GM12878 (cell line): ENCODE measurements around the gene KIDINS220. TPM values are rescaled to one million over a fixed set of nuclear protein-coding genes. Genes with fewer than 3 reads are reported as not detected.

Experiments used
- ATF2 ChIP-seq: IDR thresholded peaks from 2 replicates; pipeline ENCODE4 v1.6.1; 2012; ENCODE audit warnings: low read length, inconsistent platforms
- BMI1 ChIP-seq: fragments of 450-650 bp; IDR thresholded peaks from 2 replicates; pipeline ENCODE4 v1.6.1; 2016; ENCODE audit warnings: mild to moderate bottlenecking, moderate library complexity, borderline replicate concordance
- E2F4 ChIP-seq: IDR thresholded peaks from 2 replicates; pipeline ENCODE4 v1.6.1; 2012; ENCODE audit warnings: low read depth, low read length, improper control_type of control experiment
- ETV6 ChIP-seq, 2 experiments: fragments of 450-650 bp in 1 of 2; IDR thresholded peaks in 1 of 2; conservative IDR thresholded peaks in 1 of 2; 2 replicates each; pipeline ENCODE4 v1.6.1; 2014; ENCODE audit warnings: antibody characterized with exemption in 1 of 2, borderline replicate concordance in 1 of 2, low read depth in 1 of 2, mild to moderate bottlenecking in 1 of 2, moderate library complexity in 1 of 2
- EZH2 ChIP-seq: IDR thresholded peaks from 2 replicates; pipeline ENCODE4 v1.6.1; 2012; ENCODE audit warnings: low read depth, mild to moderate bottlenecking, control low read depth, inconsistent platforms, low read length, borderline replicate concordance; ENCODE audit not compliant: control insufficient read depth
- HDGF ChIP-seq: fragments of 450-650 bp; IDR thresholded peaks from 2 replicates; pipeline ENCODE4 v1.6.1; 2016; ENCODE audit warnings: antibody characterized with exemption
- IRF5 ChIP-seq: fragments of 450-650 bp; IDR thresholded peaks from 2 replicates; pipeline ENCODE4 v1.6.1; 2017; ENCODE audit warnings: borderline replicate concordance
- NFXL1 ChIP-seq: fragments of 450-650 bp; IDR thresholded peaks from 2 replicates; pipeline ENCODE4 v1.6.1; 2017; ENCODE audit warnings: antibody characterized with exemption, mild to moderate bottlenecking, borderline replicate concordance
- NRF1 ChIP-seq: conservative IDR thresholded peaks from 2 replicates; pipeline ENCODE4 v1.6.1; 2011; ENCODE audit warnings: mild to moderate bottlenecking, low read depth, low read length, improper control_type of control experiment
- PAX8 ChIP-seq: fragments of 450-650 bp; IDR thresholded peaks from 2 replicates; pipeline ENCODE4 v1.6.1; 2017; ENCODE audit warnings: mild to moderate bottlenecking, moderate library complexity
- USF2 ChIP-seq: IDR thresholded peaks from 2 replicates; pipeline ENCODE4 v1.6.1; 2011; ENCODE audit warnings: low read depth, low read length, improper control_type of control experiment, borderline replicate concordance
- YBX1 ChIP-seq: fragments of 450-650 bp; IDR thresholded peaks from 2 replicates; pipeline ENCODE4 v1.6.1; 2016; ENCODE audit warnings: antibody characterized with exemption
- ZNF274 ChIP-seq: IDR thresholded peaks from one replicate; pipeline ENCODE4 v1.8.0; 2011; ENCODE audit not compliant: insufficient read length, insufficient read depth
- ZNF592 ChIP-seq: fragments of 450-650 bp; IDR thresholded peaks from 2 replicates; pipeline ENCODE4 v1.6.1; 2017; ENCODE audit warnings: mild to moderate bottlenecking, moderate library complexity
- ZNF687 ChIP-seq: fragments of 450-650 bp; IDR thresholded peaks from 2 replicates; pipeline ENCODE4 v1.6.1; 2017; ENCODE audit warnings: mild to moderate bottlenecking, moderate library complexity
- polyA plus RNA-seq, 11 experiments: library from polyadenylated mRNA; depleted of rRNA in 4 of 11; unstranded in 6 of 11; stranded (reverse) in 5 of 11; fragments of >200 nt; fragmentation: Nextera tagmentation in 4 of 11; fragmentation: Illumina TruSeq in 1 of 11; extraction: Ambion mirVana in 4 of 11; extraction: Trizol in 1 of 11; gene quantifications; 1 replicate in 1 of 11; 2 replicates in 10 of 11; pipeline versions ENCODE4 v1.2.1 to v1.2.3, GENCODE V29; 2011 to 2016; ENCODE audit warnings: inconsistent platforms in 2 of 11, missing spikeins in 2 of 11, low read depth in 1 of 11
- total RNA-seq, 4 experiments: library from RNA; depleted of rRNA in 3 of 4; stranded (reverse); fragments of >200 nt in 3 of 4; fragmentation: Illumina TruSeq in 1 of 4; extraction: Trizol in 1 of 4; gene quantifications; 2 replicates each; pipeline versions ENCODE4 v1.2.1 to v1.2.3, GENCODE V29; 2013 to 2021

Gene KIDINS220
- total and polyA plus RNA-seq, 10 of the 15 experiments (the other 5 are each of a cell fraction or from before 2014, with no cell fraction given) = 6.0 to 31.2 (median 16.0) TPM

- TF ChIP-seq ZNF687 = peak; percentile 84
- TF ChIP-seq IRF5 = no peak
- TF ChIP-seq NFXL1 = no peak
- no peak for TF ChIP-seq NRF1
- TF ChIP-seq HDGF = 0 out of 2 replicates have a peak, but pooled peaks have one; percentile 26
- no peak; the same call in none of the 2 replicates for TF ChIP-seq BMI1
- TF ChIP-seq ZNF592 = no peak
- no peak for TF ChIP-seq ETV6 (conservative IDR thresholded peaks at IDR 0.05 in 1 of 2, IDR thresholded peaks at IDR 0.05 in 1 of 2; ENCODE audit: borderline replicate concordance in 1 of 2, low read depth in 1 of 2)
- no peak for TF ChIP-seq EZH2
- no peak for TF ChIP-seq PAX8
- TF ChIP-seq ATF2 = no peak
- TF ChIP-seq ZNF274 = no peak
- no peak for TF ChIP-seq YBX1
- TF ChIP-seq E2F4 = no peak
- peak; percentile 12; the same call in 1 of the 2 replicates for TF ChIP-seq USF2
Observed at GRCh38 chr2:8684878-8685696, 152.3 kb downstream of the KIDINS220 start (continued).
